Activated T-helper 2 cell treated with anti-CD3 and anti-CD28 coated beads, Interferon-gamma antibody, Interleukin-2, Interleukin-4, amounts not matched to agents 10 μg/mL and 5 μg/mL and 100 μg/mL, durations not matched to agents 14 hours and 24 hours and 36 hours (primary cell): ENCODE results near the gene GSTCD. TPM values are rescaled to one million over a fixed set of nuclear protein-coding genes. Genes with fewer than 3 reads are reported as not detected.
"Not testable (repeated sequence)": the region's sequence is repeated elsewhere in the genome, so short reads cannot be mapped to it uniquely, and the experiment has no call there.

Experiments
- DNase-seq: peaks from one replicate; pipeline ENCODE4 v3.0.0; 2021; ENCODE audit warnings: low spot score
- H3K27ac Mint-ChIP-seq: one replicate; pipeline ENCODE4 v1.8.0; 2021; ENCODE audit warnings: mixed read lengths
- H3K27me3 Mint-ChIP-seq: one replicate; pipeline ENCODE4 v1.8.0; 2021; ENCODE audit warnings: low read depth, mixed read lengths
- H3K36me3 Mint-ChIP-seq: one replicate; pipeline ENCODE4 v1.8.0; 2021; ENCODE audit warnings: low read depth, mixed read lengths
- H3K4me1 Mint-ChIP-seq: one replicate; pipeline ENCODE4 v1.8.0; 2021; ENCODE audit warnings: low read depth, mixed read lengths
- H3K4me3 Mint-ChIP-seq: one replicate; pipeline ENCODE4 v1.8.0; 2021; ENCODE audit warnings: low read depth, mild to moderate bottlenecking, moderate library complexity, mixed read lengths
- H3K9me3 Mint-ChIP-seq: one replicate; pipeline ENCODE4 v1.8.0; 2021; ENCODE audit warnings: mixed read lengths
- intact Hi-C: fragments of 100-400 bp; cut with micrococcal nuclease; formaldehyde crosslinking; loops from one replicate; pipeline ENCODE4 v1.15.1; 2023
- total RNA-seq: library from RNA; stranded (reverse); gene quantifications from 2 replicates; pipeline ENCODE4 v1.2.3, GENCODE V29; 2022

GSTCD gene
- total RNA-seq, 1 donor from 2014 or later = 15.7 TPM

GRCh38 chr4:105735217-105735616 is 26.6 kb downstream of the GSTCD start:
- DNase-seq, intact Hi-C loops, H3K4me1 Mint-ChIP-seq, H3K4me3 Mint-ChIP-seq, H3K27ac Mint-ChIP-seq, H3K27me3 Mint-ChIP-seq: not testable (repeated sequence)
- H3K36me3 Mint-ChIP-seq = peaks cover 67% of the 10 kb centered on the region
- H3K9me3 Mint-ChIP-seq = peaks cover 58% of the 10 kb centered on the region

GRCh38 chr4:105741548-105741947 is 33.0 kb downstream of the GSTCD start:
- Mint-ChIP-seq H3K4me1 (no peaks in the 10 kb centered on the region), H3K27me3 (no peaks in the 10 kb centered on the region), H3K9me3 (peaks cover 30% of the 10 kb centered on the region), H3K27ac (no peak overlapping the region), H3K36me3 (peaks cover 25% of the 10 kb centered on the region), H3K4me3 (no peak overlapping the region)
- no peak for DNase-seq
- intact Hi-C loops = no loop called here

GRCh38 chr4:105748222-105748621 is 39.6 kb downstream of the GSTCD start:
- Mint-ChIP-seq H3K9me3 (no peaks in the 10 kb centered on the region), H3K4me3 (no peak overlapping the region), H3K27ac (no peak overlapping the region), H3K27me3 (no peaks in the 10 kb centered on the region), H3K4me1 (peaks cover 1% of the 10 kb centered on the region), H3K36me3 (no peaks in the 10 kb centered on the region)
- intact Hi-C loops = no loop called here
- DNase-seq = no peak

GRCh38 chr4:105751718-105752299 is 43.2 kb downstream of the GSTCD start:
- no peak for DNase-seq
- peaks cover 4% of the 10 kb centered on the region for H3K4me1 Mint-ChIP-seq
- H3K27ac Mint-ChIP-seq = no peak overlapping the region
- intact Hi-C loops = no loop called here
- H3K27me3 Mint-ChIP-seq = no peaks in the 10 kb centered on the region
- H3K9me3 Mint-ChIP-seq = no peaks in the 10 kb centered on the region
- no peak overlapping the region for H3K4me3 Mint-ChIP-seq
- no peaks in the 10 kb centered on the region for H3K36me3 Mint-ChIP-seq

GRCh38 chr4:105753361-105753760 is 44.8 kb downstream of the GSTCD start:
- H3K27me3 Mint-ChIP-seq = no peaks in the 10 kb centered on the region
- no peaks in the 10 kb centered on the region for H3K9me3 Mint-ChIP-seq
- H3K27ac Mint-ChIP-seq = no peak overlapping the region
- H3K4me3 Mint-ChIP-seq = no peak overlapping the region
- no peak for DNase-seq
- no peaks in the 10 kb centered on the region for H3K36me3 Mint-ChIP-seq
- intact Hi-C loops = no loop called here
- peaks cover 4% of the 10 kb centered on the region for H3K4me1 Mint-ChIP-seq

GRCh38 chr4:105755375-105755774 is 46.8 kb downstream of the GSTCD start:
- H3K27me3 Mint-ChIP-seq = no peaks in the 10 kb centered on the region
- no peak for DNase-seq
- H3K36me3 Mint-ChIP-seq = no peaks in the 10 kb centered on the region
- H3K4me1 Mint-ChIP-seq = peaks cover 4% of the 10 kb centered on the region
- no peaks in the 10 kb centered on the region for H3K9me3 Mint-ChIP-seq
- H3K4me3 Mint-ChIP-seq = no peak overlapping the region
- H3K27ac Mint-ChIP-seq = no peak overlapping the region
- intact Hi-C loops = no loop called here

GRCh38 chr4:105758958-105759357 is 50.4 kb downstream of the GSTCD start:
- no peak for DNase-seq
- Mint-ChIP-seq H3K27ac (no peak overlapping the region), H3K9me3 (no peaks in the 10 kb centered on the region), H3K36me3 (no peaks in the 10 kb centered on the region), H3K4me1 (peaks cover 3% of the 10 kb centered on the region), H3K4me3 (no peak overlapping the region), H3K27me3 (no peaks in the 10 kb centered on the region)
- intact Hi-C loops = no loop called here

- DNase-seq = no peak
- no peak overlapping the region for H3K4me3 Mint-ChIP-seq
- peaks cover 3% of the 10 kb centered on the region for H3K4me1 Mint-ChIP-seq
- H3K27ac Mint-ChIP-seq = no peak overlapping the region
- intact Hi-C loops = no loop called here
- H3K36me3 Mint-ChIP-seq = peaks cover 3% of the 10 kb centered on the region
- H3K9me3 Mint-ChIP-seq = peaks cover 9% of the 10 kb centered on the region
- no peaks in the 10 kb centered on the region for H3K27me3 Mint-ChIP-seq
Measured at GRCh38 chr4:105765690-105766407, 57.3 kb downstream of the GSTCD start.

GRCh38 chr4:105767579-105767978 is 59.0 kb downstream of the GSTCD start:
- no peak for DNase-seq
- no peak overlapping the region for H3K27ac Mint-ChIP-seq
- no peak overlapping the region for H3K4me3 Mint-ChIP-seq
- H3K9me3 Mint-ChIP-seq = peaks cover 15% of the 10 kb centered on the region
- intact Hi-C loops = no loop called here
- no peaks in the 10 kb centered on the region for H3K27me3 Mint-ChIP-seq
- peaks cover 3% of the 10 kb centered on the region for H3K4me1 Mint-ChIP-seq
- H3K36me3 Mint-ChIP-seq = peaks cover 3% of the 10 kb centered on the region

GRCh38 chr4:105770524-105770923 is 61.9 kb downstream of the GSTCD start:
- intact Hi-C loops, H3K36me3 Mint-ChIP-seq, H3K27me3 Mint-ChIP-seq, H3K27ac Mint-ChIP-seq, H3K4me1 Mint-ChIP-seq, DNase-seq, H3K4me3 Mint-ChIP-seq: not testable (repeated sequence)
- H3K9me3 Mint-ChIP-seq = peaks cover 20% of the 10 kb centered on the region

- DNase-seq, H3K27ac Mint-ChIP-seq, H3K4me3 Mint-ChIP-seq, intact Hi-C loops, H3K36me3 Mint-ChIP-seq, H3K4me1 Mint-ChIP-seq, H3K27me3 Mint-ChIP-seq: not testable (repeated sequence)
- peaks cover 20% of the 10 kb centered on the region for H3K9me3 Mint-ChIP-seq
Measured at GRCh38 chr4:105772065-105772464, 63.5 kb downstream of the GSTCD start.

- H3K27me3 Mint-ChIP-seq, H3K27ac Mint-ChIP-seq, DNase-seq, H3K4me3 Mint-ChIP-seq, H3K36me3 Mint-ChIP-seq, H3K4me1 Mint-ChIP-seq, intact Hi-C loops: not testable (repeated sequence)
- H3K9me3 Mint-ChIP-seq = peaks cover 11% of the 10 kb centered on the region
Measured at GRCh38 chr4:105775760-105776415, 67.3 kb downstream of the GSTCD start.

- Mint-ChIP-seq H3K4me3 (no peak overlapping the region), H3K36me3 (no peaks in the 10 kb centered on the region)
- intact Hi-C loops = no loop called here
Measured at GRCh38 chr4:105780176-105780575, 71.6 kb downstream of the GSTCD start.

More at GRCh38 chr4:105780176-105780575, 71.6 kb downstream of the GSTCD start:
- Mint-ChIP-seq H3K27me3 (no peaks in the 10 kb centered on the region), H3K4me1 (no peaks in the 10 kb centered on the region), H3K9me3 (no peaks in the 10 kb centered on the region), H3K27ac (no peak overlapping the region)
- no peak for DNase-seq
